Fibroblast of peridontal ligament (primary cell): ENCODE results near the gene EEF1AKMT3.

Experiments used
- DNase-seq: peaks from one replicate; pipeline ENCODE4 v3.0.0-alpha.2; 2010; ENCODE audit errors: extremely low read depth

The EEF1AKMT3 gene

GRCh38 chr12:57783466-57783801 is 11.0 kb downstream of the EEF1AKMT3 start:
- DNase-seq, result no peak

DNA sequence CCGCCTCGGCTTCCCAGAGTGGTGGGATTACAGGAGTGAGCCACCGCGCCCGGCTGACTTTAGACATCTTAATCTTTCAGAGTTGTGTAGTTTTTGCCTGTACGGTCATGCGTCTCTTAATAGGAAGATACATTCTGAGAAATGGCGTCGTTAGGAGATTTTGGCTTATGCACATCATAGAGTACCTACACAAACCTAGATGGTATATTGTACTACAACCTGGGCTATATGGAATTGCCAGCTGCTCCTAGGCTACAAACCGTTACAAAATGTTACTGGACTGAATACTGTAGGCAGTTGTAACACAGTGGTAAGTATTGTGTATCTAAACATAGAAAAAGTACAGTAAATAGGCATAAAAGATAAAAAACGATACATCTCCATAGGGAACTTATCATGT is 11.4 kb downstream of the EEF1AKMT3 start:
- no peak for DNase-seq

- peak; percentile 72 for DNase-seq
Measured at GRCh38 chr12:57793920-57794319, 21.5 kb downstream of the EEF1AKMT3 start.

- DNase-seq, result no peak
Measured at GRCh38 chr12:57795354-57795753, 22.9 kb downstream of the EEF1AKMT3 start.

DNA sequence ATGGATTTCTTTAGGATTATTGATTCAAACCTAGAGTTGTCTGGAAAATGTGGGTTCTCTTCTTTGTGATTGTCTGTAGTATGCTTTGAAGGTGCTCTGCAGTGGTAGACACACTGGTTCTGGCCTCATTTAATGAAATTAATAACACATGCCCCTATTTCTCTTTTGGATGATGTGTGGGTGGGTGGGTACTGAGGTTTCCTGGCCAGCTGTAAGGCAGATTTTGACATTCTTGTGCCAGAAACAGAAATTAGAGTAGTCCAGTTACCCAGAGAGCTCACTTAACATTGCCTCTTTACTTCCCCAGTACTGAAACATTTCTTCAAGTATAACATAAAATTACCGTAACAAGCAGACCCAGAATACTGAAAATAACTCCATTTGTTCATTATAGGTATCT is 24.6 kb downstream of the EEF1AKMT3 start:
- DNase-seq, result no peak

GRCh38 chr12:57797933-57798332 is 25.5 kb downstream of the EEF1AKMT3 start:
- no peak for DNase-seq

- DNase-seq, result no peak
Measured at GRCh38 chr12:57800965-57801364, 28.6 kb downstream of the EEF1AKMT3 start.

GRCh38 chr12:57802607-57803006 is 30.2 kb downstream of the EEF1AKMT3 start:
- no peak for DNase-seq

DNA sequence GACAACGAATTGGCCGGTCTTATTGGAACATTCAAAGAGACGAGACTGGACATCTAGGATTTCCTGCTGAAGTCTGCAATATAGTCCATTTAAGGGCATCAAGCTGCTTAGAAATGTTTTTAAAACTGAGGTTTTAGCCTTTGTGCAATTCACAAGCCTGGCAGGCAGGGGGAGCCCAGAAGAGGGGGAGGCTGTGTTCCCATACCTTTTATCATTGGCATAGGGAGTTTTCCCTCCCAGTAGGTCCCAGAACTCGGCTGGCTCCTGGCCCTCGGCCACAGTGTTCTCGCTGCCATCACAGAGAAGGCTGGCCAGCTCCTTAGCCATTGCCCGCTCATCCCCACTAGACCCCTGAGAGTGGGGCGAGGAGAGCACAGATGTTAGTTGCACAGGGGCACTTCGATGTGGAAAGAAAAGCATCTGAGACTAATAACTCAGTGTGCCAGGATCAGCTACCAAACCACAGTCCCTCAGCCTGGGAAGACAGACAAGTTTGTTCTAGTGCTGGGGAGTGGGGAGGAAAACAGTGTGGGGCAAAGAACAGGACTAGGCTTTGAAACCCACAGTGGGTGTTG is 31.0 kb downstream of the EEF1AKMT3 start:
- peak; percentile 62 for DNase-seq

DNA sequence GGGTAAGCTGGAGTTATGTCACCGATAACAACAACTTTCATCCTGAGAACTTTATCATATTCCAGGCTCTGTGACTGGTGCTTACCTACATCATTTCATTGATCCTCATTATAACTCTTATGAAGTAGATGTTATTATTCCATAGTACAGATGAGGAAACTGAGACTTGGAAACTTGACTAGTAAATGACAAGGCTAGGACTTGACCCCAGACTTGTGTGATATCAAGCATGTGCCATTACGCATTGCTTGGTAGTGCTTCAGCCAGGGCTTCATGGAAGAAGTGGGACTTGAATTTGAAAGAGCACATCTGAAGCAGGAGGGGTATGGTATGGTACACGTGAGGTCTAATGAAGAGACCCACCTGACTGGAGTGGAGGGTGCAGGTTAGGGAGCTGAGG is 34.3 kb downstream of the EEF1AKMT3 start:
- DNase-seq, result no peak

GRCh38 chr12:57807285-57807684 is 34.9 kb downstream of the EEF1AKMT3 start:
- DNase-seq, result no peak

DNA sequence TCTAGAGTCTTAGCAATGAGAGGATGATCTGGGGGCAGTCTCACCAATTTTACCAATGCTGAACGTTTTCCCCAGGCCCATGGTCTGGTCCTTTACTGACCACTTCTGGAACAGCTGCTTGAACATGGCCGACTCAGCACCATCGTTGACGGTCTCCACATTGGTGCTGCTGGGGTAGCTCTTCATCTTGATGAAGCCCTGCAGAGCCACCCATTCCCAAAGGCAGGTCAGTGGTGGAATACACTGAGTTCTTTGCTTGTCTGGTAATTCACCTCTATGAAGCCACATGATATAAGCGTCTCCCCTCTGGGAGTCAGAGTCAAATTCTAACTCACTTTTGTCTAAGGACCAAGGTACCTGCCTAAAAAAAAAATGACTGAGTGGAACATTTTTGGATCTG is 35.9 kb downstream of the EEF1AKMT3 start:
- DNase-seq, result no peak

- no peak for DNase-seq
Measured at GRCh38 chr12:57809425-57809824, 37.0 kb downstream of the EEF1AKMT3 start.

GRCh38 chr12:57810450-57810849 is 38.0 kb downstream of the EEF1AKMT3 start:
- DNase-seq, result peak; percentile 15

GRCh38 chr12:57811028-57811755 is 38.8 kb downstream of the EEF1AKMT3 start:
- DNase-seq, result no peak

DNA sequence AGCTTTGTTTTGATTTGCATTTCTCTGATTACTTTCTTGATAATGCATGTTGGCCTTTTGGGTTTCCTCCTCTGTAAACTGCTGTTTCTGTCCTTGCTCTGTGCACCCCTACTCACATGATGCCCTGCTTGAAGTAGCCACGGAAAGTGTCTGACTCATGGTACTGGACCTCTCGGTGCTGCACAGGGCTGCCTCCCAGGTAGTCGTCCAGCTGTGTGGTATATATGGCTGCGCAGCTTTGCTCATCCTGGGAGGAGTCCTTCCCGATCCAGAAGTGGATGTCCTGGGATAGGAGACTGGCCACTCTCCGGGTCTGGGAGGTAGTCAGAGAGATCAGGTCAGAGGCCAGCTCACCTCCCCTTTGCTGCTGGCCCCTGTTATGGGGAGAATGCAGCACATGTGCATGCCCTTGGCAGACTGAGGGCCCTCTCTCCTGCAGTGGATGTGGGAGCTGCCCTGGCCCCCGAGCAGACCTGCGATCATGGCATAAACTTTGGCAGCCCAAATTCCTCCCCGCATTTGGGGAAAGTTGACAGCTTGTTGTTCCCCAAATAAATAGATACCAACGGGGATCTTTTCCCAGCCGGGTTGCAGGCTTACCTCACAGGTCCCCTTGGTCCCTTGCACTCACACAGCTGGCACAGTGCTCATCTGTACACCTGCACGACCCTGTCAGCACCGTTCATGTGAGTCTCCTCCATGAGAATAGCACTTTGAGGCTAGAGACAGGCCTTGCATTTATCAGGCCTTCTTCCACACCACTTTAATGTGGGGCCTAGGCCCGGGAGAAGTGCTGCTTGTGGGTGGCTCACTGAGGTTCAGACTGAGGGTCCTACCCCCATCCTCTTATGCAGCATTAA is 40.9 kb downstream of the EEF1AKMT3 start:
- DNase-seq, result no peak

DNA sequence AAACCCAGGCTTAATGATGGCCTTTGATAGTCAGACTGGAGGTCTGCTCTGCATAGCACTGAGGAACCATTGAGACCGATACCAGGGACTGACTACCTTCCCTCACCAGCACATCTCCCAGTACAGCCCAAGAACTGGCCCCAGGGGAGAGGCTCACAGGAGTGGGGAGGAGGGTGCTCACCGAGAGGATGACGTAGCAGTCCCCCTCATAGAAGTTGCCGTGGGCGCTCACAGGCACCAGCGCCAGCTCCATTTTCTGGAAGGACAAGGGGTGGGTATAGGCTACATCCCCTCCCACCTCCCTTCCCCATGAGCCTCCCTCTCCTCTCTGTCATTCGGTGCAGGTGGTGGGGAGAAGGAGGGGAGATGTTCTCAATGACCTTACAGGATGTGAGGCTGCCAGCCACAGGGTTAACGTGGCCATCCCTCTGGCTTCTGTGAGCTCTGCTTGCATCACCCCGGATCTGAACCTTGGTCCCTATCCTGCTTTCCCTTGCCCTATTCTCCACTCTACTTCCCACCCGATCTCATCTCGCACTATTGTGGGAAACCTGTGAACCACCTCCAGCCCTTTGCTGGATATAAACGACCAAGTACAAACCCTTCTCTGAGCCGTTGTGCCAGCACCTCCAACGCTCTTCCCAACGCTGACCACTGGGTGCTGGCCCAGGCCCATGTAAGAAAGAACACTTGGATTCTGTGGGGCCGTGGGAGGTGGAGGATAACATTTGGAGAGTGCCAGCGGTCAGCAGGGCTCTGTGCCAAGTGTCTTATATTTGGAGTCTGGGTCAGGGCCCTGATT is 41.8 kb downstream of the EEF1AKMT3 start:
- peak; percentile 48 for DNase-seq

DNA sequence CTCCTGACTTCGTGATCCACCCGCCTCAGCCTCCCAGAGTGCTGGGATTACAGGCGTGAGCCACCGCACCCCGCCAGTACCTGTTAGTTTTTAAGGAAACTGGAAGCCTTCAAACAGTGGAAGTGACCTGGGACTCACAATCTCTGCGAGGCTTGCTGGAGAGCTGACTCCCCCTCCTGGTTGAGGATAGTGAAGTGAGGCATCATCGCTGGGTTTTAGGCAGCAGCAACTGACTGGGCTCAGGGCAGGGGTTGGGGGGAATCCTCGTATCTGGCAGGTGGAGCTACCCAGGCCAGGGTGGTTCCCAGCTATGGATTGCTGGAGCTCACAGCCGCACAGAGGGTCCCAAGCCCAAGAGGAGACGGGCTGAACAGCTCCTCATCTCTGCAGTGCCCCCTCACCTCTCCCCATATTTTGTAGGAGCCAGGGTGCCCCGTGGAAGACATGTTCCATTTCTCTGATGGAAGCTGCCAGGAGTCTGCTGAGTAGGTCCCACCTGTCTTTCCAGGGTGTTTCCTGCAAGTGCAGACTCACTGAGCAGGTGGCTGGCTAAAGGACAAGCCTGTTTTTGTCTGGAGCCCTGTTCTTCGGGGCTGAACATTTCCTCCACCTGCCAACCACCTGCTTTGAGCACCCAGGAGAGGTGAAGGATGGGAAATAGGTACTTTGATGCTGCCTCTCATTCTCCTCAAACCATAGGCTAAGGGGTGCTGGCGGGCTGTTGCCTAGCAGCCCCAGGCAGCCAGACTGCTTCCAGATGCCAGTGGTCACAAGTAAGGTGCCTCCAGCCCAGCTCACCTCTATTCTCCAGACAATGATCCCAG is 43.0 kb downstream of the EEF1AKMT3 start:
- DNase-seq, result no peak

- no peak for DNase-seq
Measured at GRCh38 chr12:57816001-57816854, 43.8 kb downstream of the EEF1AKMT3 start.

GRCh38 chr12:57816855-57817151 is 44.4 kb downstream of the EEF1AKMT3 start:
- no peak for DNase-seq
